NOMO-1 (cell line): ENCODE measurements around the gene AGGF1.
A peak's percentile ranks its signal among the peaks of the same experiment; 100 is the strongest.
"Not testable (repeated sequence)": the region's sequence is repeated elsewhere in the genome, so short reads cannot be mapped to it uniquely, and the experiment has no call there.

Experiments
- DNase-seq, 2 experiments: peaks; one replicate each; lab custom pipeline; 2025; ENCODE audit not compliant: unreplicated experiment in 2 of 2; lab: John Stamatoyannopoulos, UW

AGGF1 gene

DNA sequence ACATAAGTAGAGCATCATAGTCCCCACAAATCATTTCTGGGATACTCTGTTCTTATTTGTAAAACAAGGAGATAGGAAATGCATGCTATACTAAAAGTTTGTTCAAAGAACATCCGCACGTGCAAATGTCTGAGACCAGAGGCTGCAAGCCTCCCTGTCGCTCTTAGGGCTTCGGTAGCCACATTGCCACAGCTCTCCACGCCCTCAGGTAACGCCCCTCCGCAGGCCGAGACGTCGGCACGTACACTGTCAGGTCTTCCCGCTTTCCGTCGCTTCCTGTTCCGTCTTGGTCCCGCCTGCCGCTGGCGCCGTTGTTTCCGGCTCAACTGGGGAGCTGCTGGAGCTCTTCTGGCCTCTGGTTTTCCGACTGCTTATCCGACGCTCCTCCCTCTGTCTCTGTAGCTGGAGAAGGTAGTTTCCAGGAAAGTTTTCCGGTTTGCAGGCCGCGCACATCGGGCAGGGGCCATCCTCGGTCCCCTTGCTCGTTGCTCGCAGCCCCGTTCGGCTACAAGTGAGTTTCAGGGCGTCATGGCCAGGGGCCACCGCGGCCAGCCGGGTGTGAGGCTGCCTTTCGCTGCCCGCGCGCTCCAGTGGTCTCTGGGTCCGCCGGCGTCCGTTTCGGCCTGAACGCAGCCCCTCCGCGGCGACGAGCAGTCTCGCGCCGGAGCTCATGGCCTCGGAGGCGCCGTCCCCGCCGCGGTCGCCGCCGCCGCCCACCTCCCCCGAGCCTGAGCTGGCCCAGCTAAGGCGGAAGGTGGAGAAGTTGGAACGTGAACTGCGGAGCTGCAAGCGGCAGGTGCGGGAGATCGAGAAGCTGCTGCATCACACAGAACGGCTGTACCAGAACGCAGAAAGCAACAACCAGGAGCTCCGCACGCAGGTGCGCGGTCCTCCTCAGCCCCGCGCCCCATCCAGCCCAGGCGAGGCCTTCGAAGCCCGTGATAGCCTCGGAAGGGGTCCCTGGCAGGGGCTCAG lies at the start of gene AGGF1:
TSS of gene AGGF1 (plus strand) at position 308 of the 975 bp plus-strand sequence. CDS start at position 671, 363 bp downstream.
- DNase-seq, result peak; percentile 92 to 93

DNA sequence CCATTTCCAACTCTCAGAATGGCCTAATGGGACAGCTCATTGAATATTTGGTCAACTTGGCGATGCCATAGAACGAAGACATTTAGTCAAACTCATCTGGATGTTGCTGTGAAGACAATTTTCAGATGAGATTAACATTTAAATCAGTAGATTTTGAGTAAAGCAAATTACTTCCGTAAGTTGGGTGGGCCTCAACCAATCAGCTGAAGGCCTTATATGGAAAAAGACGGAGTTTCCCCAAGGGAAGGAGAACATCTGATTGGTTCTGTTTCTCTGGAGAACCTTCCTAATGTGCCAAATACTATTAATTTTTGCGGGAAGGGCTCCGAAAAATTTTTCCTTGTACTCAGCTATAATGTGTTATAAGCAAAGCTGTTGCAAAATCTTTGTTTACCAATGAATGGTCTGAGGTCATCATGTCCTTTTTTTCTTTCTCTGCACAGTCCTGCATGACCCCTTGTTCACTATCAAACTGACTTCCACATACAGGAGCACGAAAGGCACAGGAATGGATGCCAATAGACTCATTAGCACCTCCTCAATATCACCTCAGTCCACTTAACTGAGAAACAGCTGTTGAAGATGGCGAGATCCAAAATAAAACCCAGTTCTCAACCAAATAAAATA lies 49.6 kb upstream of the AGGF1 start:
- DNase-seq, result no peak

GRCh38 chr5:76982450-76982849 lies 47.8 kb upstream of the AGGF1 start:
- DNase-seq, result no peak

DNA sequence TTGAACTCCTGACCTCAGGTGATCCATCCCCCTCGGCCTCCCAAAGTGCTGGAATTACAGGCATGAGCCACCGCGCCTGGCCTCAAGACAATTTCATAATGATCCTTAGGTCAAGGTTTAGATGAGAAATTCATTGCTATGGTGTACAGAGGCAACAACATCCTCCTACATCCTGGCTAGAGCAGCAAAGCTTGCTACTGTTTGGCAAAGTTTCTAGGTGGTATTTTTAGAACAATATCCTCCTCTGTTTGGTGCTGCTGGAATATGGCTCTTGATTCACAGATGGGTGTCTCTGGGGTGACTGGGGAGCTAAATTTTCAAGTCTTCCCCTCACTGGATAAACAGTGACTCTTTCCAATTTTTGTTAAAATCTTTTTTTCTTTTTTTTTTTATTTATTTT lies 46.7 kb upstream of the AGGF1 start:
- no peak for DNase-seq

GRCh38 chr5:76986825-76987526 lies 43.2 kb upstream of the AGGF1 start:
- DNase-seq, result peak; percentile 64 to 77

DNA sequence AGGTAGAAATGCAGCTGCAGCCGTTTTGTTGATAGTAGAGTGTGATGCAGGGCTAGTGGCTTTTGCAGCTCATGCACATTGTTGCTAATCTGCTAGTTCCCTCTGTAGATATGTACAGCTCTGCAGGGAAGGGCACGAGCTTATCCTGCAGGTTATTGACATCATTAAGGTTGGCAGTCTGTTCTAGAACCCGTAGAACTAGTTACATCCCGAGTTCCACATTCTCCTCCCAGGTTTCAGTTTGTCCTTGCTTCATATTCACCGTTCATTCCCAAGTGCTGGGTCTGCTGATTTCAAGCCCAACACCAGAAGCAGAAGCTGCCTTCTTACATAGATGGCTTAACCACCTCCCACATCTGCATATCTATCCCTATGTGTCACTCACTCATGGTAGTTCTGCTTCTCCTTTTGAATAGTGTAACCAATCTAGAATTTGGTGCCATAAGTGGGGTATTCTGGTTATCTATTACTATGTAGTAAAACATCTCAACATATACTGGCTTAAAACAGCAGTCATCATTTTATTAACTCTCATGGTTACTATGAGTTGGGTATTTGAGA lies 39.2 kb upstream of the AGGF1 start:
- DNase-seq, result peak in 1 of 2 experiments; percentile 37

DNA sequence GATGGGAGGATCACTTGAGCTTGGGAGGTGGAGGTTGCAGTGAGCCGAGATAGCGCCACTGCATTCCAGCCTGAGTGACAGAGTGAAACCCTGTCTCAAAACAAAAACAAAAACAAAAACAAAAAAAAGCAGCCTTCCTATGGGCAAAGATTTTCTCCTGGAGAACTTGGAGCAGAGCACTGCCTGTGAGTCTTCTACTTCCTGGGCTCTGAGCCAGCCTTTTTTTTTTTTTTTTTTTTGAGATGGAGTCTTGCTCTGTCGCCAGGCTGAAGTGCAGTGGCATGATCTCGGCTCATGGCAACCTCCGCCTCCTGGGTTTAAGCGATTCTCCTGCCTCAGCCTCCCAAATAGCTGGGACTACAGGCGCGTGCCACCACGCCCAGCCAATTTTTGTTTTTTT lies 36.8 kb upstream of the AGGF1 start:
- DNase-seq, result not testable (repeated sequence)

GRCh38 chr5:76994337-76994736 lies 35.9 kb upstream of the AGGF1 start:
- DNase-seq, result no peak

DNA sequence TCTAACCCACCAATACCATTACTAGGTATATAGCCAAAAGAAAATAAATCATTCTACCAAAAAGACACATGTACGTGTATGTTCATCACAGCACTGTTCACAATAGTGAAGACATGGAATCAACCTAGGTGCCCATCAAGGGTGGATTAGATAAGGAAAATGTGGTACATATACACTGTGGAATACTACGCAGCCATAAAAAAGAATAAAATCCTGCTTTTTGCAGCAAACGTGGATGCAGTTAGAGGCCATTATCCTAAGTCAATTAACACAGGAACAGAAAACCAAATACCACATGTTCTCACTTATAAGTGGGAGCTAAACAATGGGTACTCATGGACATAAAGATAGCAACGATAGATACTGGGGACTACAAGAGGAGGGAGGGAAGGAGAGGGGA lies 32.0 kb upstream of the AGGF1 start:
- DNase-seq, result not testable (repeated sequence)

DNA sequence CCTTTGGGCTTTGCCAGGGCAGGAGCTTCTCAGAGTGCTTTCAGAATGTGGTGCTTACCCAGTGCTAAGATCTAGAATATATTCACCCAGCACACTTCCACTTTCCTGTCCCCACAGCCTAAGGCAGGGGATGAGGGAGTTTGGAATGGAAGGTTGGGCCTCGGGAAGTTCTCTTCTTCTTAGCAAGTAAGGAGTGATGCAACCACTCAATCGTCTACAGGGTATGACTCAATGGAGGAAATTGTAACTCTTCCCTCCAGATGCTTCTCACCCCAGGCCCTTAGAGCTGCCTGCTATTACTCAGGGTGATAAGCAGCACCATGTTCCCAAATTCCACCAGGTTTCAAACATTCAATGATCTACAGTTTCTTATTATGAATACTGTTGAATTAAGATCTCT lies 30.8 kb upstream of the AGGF1 start:
- peak in 1 of 2 experiments; percentile 31 for DNase-seq

- DNase-seq, result no peak
These were observed 27.0 kb upstream of the AGGF1 start for GRCh38 chr5:77003246-77003645.

GRCh38 chr5:77006124-77006523 lies 24.1 kb upstream of the AGGF1 start:
- no peak for DNase-seq

DNA sequence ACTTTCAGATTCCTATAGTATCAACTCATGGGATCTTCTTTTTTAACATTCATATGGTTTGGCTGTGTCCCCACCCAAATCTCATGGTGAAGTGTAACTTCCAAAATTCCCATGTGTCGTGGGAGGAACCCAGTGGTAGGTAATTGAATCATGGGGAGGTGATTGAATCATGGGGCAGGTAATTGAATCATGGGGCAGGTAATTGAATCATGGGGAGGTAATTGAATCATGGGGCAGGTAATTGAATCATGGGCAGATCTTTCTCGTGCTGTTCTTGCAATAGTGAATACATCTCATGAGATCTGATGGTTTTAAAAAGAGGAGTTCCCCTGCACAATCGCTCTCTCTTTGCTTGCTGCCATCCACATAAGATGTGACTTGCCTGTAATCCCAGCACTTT lies 21.8 kb upstream of the AGGF1 start:
- no peak for DNase-seq

- DNase-seq, result no peak
These were observed 20.0 kb upstream of the AGGF1 start for GRCh38 chr5:77010243-77010642.

DNA sequence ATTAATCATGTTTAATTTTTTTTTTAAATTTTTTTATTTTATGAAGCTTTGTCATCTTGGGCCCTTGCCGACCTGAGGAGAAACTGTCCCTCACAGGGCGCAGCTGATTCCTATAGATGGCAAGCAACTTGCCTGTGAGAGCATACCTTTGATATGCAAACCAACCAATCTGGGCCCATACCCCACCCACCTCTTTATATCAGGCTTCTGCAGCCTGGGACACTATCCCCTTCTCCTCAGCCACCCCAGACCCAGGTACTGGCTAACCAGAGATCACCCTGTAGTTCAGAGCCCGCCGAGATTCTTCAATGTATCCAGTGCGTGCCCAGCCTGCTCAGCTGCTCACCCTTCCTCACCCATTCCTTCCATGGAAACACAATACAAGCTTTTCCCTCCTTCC lies 18.7 kb upstream of the AGGF1 start:
- DNase-seq, result no peak

- no peak for DNase-seq
These were observed 17.6 kb upstream of the AGGF1 start for GRCh38 chr5:77012601-77013000.

- peak; percentile 38 to 57 for DNase-seq
These were observed 14.2 kb upstream of the AGGF1 start for GRCh38 chr5:77015938-77016569.

DNA sequence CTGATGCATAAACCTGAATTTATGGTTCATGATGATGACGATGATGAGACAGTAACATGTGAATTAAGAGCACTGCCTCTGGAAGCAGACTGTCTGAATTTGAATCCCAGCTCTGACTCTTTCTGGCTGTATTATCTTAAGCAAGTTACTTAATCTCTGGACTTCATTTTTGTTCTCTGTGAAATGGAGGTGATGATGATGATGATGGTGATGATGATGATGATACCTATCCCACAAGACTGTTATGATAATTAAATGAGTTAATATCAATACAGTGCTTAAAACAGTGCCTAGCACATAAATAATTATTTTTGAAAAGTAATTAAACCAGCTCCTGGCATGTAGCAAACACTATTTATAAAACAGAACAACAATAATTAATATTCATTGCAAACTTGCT lies 13.2 kb upstream of the AGGF1 start:
- no peak for DNase-seq

GRCh38 chr5:77017668-77018067 lies 12.5 kb upstream of the AGGF1 start:
- no peak for DNase-seq
